K562 (cell line): Measurements from ENCODE around the gene CR2.

Experiments
- CTCF ChIP-seq, 3 experiments: IDR thresholded peaks in 2 of 3; conservative IDR thresholded peaks in 1 of 3; 2 replicates each; pipeline ENCODE4 v1.5.1; 2011 to 2012; ENCODE audit warnings: low read length in 3 of 3, mild to moderate bottlenecking in 3 of 3, control low read depth in 2 of 3, improper control_type of control experiment in 1 of 3, inconsistent platforms in 1 of 3, low read depth in 1 of 3, mixed read lengths in 1 of 3, moderate library complexity in 1 of 3; ENCODE audit not compliant: insufficient read depth in 2 of 3
- FOS ChIP-seq: IDR thresholded peaks from 3 replicates; pipeline ENCODE4 v1.6.1; 2011; ENCODE audit not compliant: insufficient read length; ENCODE audit errors: extremely low read depth
- TEAD1 ChIP-seq, 2 experiments: fragments of 450-650 bp in 1 of 2; sonication (generic) in 1 of 2; formaldehyde crosslinking; IDR thresholded peaks; 2 replicates each; pipeline versions ENCODE4 v1.4.0 to v1.8.0; 2020 to 2022; ENCODE audit warnings: mild to moderate bottlenecking in 2 of 2, missing genetic modification reagents in 1 of 2
- ZBTB33 ChIP-seq: sonication (generic); formaldehyde crosslinking; IDR thresholded peaks from 2 replicates; pipeline ENCODE4 v1.8.1; 2023; ENCODE audit warnings: mild to moderate bottlenecking, missing genetic modification reagents

- TF ChIP-seq FOS: no peak
- no peak for TF ChIP-seq TEAD1 (CRISPR knock-in tag; IDR thresholded peaks at IDR 0.05)
- TF ChIP-seq CTCF (IDR thresholded peaks at IDR 0.05 in 2 of 3, conservative IDR thresholded peaks at IDR 0.05 in 1 of 3; ENCODE audit: insufficient read depth in 2 of 3, low read depth in 1 of 3, low read length in 3 of 3): no peak
- no peak for TF ChIP-seq ZBTB33 (CRISPR knock-in tag)
Measured at GRCh38 chr1:207463571-207463970, 9.4 kb downstream of the CR2 start.
